ENCODE data around the gene RUNX1.
A peak's percentile ranks its signal among the peaks of the same experiment; 100 is the strongest.

RUNX1 gene

DNA sequence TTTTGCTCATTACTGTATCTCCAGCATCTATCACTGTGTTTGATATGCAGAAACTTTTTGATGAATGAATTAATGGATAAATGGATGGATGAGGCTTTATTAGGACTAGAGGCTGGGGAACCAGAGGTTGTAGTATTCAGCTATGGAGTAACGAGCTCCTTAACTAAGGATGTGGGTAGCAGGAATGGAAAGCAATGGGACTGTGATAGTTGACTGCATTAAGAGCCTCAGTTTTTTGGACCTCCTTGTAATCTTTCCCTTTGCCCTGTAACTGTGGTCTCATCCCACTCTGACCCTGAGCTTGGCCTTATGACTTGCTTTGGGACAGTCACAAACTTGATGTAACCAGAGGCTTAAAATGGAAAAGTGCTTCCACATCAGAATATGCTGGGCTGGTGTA lies 9.0 kb upstream of the RUNX1 start:
- no peak for DNase-seq

DNA sequence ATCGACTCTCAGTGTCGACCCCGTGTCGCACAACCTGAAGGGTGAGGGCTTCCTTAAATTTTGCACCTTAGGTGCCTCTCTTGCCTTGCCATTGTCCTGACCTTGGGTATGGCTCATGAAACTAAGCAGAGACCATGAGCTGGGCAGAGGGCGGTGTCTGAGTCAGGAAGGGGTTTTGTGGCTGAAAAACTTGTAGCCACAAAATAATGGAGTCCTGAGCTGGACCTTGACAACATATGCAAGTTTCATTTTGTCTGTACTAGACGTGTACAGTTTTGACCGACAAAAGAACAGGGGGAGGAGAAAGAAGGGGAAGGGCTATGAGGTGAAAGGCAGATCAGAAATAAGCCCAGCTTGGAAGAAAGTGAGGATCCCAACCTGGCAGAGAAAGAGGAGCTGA lies 8.3 kb upstream of the RUNX1 start:
- DNase-seq: no peak

DNA sequence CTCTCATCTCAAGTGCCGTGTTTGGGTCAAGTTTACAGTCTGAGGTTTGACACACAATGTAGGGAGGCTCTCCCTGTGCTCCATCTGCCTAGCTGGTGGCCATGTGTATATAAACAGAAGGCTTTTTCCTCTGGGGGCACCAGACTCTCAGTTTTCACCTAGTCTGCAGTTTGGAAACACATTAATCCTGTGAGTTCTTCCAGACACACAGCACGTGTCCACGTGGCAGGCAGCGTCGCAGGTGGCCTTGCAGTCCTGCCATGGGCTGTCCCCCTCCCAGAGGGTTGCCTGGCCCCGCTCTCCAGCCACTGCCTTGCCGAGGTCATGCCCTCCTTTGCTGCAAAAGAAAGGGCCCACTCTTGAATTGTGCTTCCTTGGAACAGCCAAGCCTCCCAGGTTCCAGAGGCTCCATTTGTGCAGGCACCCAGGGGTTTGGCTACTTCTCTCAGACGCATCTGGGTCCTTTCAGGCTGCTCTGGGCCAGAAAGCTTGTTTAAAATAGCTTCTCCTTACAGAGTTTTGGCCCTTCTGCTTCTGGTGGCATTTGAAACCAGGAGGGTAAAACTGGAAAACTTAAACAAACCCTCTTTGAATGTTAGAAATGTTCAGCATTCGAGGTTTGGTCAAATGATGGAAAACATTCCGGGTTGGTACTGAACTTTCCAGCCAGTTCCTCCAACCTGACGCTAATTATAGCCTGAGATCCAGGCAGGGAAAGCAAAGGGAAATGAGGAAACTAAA lies 4.4 kb upstream of the RUNX1 start:
- no peak for DNase-seq

DNA sequence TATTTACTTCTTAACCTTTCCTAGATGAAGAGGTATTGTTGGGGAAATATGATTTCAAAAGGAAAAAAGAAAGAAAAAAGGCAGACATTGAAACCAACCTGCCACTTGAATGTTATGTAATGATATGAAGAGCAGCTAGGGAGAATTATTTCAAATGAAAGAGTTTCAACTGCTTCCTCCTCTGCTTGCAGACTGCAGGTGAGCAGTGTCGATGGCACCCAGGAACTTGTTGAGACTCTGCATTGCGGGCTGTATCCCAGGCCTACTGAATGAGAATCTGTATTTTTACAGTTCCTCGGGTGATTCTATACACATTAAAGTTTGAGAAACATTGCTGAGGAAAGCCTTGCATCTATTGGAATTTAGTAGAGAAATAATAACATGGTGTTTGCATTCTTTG lies 3.7 kb upstream of the RUNX1 start:
- DNase-seq: no peak

DNA sequence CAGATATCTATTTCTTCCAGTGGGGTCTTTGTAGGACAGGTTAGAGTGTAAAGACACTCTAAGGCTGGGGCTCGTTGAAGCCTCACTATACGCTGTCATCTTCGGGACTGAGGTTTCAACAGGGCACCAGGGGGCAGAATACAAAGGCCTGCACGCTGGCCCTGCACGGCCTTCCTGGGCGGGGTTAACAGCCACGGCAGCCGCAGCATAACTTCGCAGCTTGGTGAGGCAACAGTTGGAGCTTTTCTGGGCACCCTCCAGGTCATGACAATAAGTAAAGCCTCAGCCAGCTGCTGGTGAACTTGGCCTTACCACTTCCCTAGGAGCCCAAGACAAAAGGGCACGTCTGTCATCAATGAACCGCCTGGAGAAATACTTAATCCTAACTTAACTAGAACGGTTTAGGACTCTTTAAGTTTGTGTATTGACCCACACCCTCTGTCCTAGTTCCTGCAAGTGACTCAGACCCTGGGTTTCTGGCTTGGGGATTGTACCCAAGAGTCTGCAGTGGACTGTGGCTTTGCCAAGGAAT lies 2.3 kb upstream of the RUNX1 start:
- peak in 1 of 2 experiments; percentile 8 for DNase-seq

DNA sequence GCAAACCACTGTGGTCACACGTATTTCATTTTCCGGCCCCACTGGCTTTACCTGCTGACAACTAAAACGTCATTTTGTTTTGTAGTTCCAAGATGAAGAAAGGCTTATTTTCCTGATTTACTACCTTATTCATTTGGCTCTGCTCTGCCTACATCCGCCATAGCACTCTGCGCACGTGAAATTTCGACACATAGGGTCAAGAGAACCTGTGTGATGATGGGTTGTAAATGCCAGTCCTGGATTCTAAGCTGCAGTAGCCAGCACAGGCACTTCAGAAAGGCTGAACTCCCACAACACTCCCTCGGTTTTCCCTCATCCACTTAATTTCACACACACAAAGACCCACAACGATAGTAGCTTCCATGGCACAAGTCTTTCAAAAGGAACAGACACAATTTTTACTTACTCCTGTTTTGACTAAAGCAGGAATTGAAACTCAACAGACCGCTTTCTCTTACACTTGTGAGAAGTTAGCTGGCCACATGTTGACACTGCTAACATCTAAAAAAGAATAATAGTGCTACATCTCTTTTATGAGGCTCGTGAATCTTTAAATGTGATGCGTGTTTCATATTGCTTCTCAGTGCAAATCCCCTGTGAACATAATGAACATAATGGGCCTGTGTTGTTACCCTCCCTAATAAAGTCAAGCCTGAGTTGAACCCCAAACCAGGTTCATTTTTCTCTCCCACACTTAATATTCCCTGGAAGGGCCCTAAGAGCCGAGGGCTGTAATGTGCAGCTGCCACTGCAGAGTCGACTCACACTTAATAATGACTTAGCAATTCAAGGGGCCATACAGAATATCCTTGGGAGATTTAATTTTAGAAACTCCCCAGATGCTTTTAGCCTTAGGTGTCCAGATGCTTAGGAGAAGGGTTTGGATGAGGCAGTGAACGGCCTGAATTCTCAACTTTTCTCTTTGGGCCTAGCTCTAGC lies 1.5 kb upstream of the RUNX1 start:
- no peak for DNase-seq

DNA sequence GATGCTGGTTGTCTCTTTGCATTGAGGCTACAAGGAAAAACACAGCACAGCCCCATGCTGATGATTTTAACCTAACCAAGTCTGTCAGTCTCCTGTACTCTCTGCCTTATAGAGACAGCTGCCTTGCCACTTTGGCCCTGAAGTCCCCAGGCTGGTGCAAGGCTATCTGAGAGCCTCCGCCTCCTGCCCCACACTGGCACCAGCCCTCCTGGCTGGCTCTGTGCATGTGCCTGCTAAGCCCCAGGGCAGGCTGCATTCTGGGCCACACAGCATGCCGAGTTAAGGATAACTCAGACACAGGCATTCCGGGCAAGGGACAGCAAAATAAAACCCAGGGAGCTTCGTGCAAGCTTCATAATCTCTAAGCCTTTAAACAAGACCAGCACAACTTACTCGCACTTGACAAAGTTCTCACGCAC lies 910 bp downstream of the RUNX1 start:
- no peak for DNase-seq

DNA sequence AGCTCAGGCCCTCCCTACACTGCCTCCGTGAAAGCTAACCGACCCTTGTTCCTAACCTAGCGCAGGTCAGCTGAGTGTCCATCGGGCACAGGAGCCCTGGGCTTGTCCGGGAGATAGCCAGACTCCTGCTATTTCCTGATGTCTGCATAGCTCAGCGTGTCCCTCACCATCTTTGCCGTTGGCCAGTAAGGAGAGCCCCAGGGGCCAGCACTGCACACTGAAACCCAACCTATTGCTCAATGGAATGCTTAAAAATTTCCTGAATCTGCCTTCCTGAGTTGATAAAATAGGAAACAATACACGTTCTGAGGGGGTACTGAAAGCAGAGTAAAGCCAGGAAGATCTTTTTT lies 2.2 kb downstream of the RUNX1 start:
- no peak for DNase-seq

DNA sequence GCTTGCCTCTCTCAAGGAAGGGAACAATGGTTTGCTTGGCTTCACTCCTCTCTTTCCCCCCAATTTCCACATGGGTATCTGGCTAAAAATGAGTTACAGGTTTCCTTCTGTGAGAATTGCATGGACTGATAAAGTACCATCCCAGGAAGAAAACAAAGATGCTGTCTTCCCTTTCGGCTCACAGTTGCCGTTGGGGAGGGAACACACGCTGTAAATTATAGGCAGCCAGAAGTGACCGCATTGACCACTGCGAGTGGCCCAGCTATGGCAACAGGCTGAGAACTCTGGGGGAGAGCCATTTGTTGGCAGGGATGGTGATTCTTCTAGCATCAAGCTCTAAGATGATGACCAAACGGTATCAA lies 2.9 kb downstream of the RUNX1 start:
- no peak for DNase-seq

DNA sequence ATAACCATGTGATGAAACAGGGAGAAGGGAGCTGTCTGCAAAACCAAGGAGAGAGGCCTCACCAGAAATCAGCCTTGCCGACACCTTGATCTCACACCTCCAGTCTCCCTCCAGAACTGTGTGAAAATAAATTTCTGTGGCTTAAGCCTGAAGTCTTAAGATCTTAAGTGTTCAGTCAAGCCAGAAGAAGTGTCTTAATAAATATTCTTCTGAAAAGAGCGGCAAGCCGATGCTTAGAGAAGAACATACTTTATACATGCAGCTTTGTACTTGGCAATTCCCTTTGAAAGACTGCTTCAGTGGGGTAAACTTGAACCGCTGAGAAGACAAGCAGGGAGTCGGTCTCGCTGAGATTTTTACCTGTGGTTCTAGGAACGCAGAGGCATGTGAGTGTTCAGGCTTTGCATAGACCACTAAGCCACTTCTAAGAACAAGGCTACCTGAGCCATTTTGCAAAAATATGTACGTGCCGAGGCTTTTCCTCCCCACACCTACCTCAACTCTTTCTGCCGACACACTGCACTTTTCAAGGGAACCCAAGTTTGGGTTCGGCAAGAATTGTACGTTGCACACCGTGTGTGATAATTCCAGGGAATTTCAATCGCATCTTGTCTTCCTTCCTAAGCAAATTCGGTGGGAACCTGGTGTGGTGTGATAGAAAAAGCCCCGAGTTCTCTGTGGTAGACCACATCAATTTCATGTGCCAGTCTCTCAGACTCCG lies 3.4 kb downstream of the RUNX1 start:
- DNase-seq: no peak

DNA sequence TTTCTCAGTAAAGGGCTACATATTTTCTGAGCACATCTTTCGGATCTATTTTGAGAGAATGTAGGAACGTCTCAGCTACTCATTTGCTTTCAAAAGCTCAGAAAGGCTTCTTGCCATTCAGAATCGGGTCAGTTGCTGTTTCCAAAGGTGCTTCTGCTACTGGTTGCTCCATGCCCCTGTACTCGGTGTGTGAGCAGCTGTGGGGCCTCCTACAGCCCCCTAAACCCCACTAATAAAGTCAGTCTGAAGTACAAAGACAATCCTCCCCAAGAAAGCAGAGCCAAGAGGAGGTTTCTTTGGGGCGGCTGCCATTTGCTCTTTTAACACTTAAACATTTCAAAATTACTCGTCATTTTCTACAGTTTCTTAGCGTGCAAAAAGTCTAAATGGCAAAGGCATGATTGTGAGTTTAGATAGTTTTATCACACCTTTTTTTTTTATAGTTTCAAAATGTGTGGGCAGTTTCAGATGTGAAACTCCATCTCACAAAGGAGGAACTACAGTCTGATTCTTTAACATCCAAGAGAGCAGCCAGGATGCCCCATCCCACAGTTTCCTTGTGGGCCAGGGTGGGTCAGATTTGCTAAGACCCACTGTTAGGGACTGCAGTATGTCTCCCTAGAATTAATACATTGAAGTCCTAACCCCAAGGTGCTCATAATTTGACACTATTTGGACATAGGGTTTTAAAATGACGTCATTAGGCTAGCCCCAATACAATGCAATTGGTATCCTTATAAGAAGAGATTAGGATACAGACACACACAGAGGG lies 4.1 kb downstream of the RUNX1 start:
- no peak for DNase-seq

DNA sequence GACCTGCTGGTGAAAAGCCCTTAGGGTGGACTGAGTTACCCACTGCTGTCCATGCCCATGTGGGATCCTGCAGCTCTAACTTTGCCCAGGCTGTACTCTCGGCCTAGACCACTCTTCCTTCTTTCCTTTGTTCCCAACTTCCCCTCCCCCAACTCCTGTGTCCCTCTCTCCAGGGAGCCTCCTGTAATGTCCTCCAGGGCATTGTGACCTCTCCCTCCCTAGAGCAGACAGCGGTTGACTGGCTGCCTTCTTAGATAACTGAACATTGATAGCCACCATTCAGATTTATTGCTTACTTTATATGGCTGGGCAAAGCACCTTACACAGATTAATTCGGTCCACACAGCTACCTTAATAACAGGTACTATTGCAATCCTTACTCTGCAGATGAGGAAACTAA lies 5.0 kb downstream of the RUNX1 start:
- DNase-seq: no peak

DNA sequence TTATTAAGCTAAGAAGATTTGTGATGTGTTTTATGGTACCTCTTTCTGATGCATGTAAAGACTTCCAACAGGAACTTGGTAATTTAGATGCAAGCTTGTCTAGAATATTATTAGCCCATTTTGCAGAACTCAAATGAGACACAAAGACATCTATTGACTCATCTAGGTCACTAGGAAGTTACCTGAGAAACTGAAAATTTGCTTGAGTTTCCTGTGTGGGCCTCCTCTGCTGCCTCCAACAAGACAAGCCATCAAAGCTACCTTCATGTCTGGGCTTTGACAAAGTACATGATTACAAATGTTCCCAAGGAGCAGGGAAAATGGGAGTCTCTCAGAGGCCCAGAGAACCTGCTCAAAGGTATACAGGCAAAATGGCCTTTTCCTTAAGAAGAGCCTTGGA lies 5.6 kb downstream of the RUNX1 start:
- no peak for DNase-seq

DNA sequence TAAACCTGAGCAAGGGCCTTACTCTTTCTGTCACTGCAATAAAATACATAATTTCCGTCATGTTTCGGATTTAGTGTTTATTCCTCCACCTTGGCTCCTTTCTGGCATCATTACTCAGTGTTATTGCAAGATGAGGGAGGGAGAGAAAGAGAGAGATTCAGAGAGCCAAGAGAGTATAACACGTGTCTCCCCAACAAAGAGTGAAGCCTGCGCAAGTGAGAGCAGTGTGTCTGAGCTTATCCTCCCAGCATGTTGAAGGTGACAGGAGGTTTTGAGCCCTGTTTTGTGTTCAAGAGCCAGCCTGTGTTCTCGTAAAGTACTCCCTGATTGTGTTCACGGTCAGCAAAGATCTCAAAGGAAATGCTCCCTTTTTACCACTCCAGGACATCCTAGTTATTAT lies 6.3 kb downstream of the RUNX1 start:
- no peak for DNase-seq

DNA sequence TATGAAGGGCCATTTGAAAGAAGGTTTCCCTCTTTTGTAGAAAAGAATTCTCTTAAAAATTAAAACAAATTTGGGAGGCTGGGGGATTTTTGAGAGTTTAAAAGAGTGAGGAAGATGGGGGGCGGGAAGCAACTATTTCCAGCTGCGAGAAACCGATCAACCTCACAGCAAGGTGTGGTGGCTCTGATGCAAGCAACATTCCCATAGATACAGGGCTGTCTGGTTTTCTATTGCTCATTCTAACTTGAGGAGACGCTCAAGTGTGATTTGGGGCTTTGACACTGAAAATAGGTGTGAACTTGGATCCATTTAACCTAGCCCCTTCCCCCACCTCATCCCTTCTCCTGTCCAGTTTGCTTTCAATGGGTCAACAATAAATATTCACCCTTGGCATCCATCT lies 7.2 kb downstream of the RUNX1 start:
- no peak for DNase-seq

DNA sequence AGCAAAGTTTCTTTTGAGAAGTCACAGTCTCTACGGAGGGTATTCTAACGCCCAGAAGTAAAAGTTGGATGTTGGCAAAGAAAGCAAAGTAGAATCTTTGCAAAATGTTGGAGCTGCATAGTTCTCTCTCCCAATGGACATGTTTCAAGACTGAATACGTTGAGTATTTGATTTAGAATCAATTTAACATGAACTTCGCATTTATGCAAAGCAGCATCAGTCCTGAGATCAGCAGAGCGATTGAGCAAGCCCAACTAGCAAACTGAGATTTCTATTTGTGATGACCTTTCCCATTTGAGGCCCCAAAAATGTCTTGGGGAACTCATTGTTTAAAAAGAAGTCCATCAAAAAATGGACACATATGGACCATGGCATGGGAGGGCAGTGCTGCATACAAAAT lies 8.0 kb downstream of the RUNX1 start:
- no peak for DNase-seq

DNA sequence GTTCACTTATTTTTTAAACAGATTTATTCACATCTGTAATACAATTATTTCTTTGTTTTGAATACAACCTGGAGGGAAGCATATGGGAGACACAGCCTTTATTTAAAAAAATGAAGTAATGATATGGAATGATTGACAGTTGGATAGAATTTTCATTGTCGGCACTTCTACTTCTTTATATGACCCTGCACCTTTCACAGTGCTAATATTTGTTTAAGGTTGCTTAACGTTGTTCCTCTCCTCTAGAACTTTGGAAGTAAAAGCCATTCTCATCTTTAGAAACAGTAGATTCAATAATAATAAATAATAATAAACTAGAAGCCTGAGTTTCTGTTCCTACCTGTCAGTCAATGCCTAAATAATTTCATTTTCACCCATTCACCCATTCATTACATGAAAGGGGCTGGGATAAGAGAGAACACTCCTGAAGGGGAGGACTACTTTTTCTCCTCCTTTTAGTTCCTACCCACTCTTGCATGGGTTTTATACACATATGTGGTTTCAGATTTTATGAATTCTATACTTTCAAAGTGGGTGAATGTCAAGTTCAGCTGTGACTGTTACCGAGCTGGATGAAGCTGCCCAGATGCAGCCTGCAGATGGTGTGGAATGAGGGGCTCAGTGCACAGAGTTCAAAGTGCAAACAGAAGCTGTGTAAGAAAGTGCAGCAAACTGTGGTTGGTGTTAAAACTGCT lies 9.4 kb downstream of the RUNX1 start:
- no peak for DNase-seq

DNA sequence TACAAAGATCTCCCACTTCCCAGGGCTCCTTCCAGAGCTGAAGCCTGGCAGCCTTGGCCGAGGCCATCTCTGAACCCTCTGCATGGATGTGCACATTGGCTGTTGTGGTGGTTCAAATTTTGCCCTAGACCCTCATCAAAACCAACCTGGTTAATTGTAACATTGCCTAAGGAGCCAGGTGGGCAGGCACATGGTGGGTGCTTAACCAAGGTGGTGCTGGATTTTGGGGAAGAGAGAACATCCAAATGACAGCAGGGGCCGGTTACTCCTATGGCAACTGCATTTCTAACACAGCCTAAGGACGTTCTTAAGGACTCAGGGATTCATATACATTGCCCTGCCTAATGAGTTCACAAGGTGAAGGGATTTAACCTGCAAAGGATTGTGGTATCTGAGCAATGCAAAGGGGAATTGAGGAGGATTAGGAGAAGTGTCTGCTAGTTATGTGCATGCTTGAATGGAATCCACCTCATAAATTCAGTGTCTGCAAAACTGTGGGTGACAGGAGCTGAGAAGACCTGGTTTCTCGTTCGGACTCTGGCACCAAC lies 10.3 kb downstream of the RUNX1 start:
- no peak for DNase-seq

DNA sequence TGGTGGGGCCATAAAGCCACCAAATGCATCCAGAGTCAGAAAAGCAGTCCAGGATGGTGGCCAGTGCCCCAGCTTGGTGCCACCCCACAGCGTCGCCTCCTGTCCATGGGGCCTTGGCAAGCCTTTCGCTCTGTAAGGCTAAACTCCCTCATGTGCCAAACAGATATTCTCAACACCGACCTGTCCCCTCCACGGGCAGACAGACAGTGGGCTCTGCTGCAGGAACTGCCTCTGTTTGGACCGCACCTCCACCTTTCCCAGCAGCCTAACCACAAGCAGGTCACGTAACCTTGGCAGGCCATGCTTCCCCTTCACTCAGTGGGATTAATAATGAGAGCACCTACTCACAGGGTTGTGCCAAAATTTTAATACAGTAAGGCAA lies 11.7 kb downstream of the RUNX1 start:
- no peak for DNase-seq

DNA sequence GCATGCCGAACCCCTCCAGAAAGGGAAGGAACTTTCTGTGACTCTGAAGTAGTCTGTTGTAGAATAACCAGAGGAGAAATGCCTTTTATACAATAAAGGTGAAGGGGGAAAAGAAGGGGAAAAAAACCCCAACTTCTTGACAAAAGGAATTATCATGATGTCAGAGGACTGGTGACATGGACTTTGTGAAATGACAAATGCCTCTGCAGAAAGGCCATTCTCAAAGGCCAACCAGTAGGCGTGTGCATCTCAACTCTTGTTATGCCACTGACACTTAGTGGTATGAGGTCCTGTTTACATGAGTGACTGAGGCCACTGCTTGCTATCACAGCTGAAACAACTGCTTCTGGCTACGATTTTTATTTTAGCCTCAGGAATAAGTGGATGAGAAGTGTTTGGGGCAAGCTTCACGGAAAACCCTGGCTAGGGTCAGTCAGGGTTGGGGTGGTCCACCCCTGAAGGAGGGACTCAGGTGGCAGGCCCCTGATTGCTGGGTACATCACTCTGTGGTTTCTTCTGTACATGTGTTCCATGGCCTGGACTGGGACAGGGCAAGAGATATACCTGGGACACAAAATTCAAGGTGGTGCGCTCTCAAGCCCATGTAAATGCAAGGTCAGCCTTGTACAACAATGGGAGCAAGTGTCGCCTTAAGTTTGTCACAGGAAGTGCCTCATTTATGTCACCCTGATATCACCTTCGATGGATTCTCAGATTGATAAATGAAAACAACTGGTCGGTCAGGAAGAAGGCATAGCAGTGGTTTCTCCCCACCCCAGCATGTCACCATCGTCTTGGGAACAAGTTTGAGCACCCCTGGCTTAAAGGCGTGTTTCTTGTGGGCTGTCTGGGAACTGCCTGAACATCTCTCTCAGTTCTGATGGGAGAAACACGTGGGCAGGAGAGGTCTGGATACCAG lies 12.4 kb downstream of the RUNX1 start:
- DNase-seq: no peak

DNA sequence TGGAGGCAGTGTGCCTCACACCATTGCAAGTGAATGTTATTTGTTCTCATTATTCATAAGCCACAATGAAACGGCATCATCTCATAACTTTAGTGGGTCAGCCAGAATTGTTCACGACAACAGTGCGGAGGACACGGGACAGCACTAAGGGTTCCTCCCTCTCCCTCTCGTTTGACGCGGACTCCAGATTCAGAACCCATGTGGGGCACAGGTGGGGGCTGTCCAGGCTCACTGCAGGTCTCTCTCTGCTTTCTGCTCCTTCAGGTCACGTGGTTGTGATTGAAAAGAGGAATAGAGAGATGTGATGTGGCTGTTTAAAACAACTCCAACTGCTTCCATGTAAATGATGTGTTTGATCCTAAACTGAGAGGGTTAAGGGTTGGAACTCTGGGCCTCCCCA lies 13.5 kb downstream of the RUNX1 start:
- DNase-seq: no peak
